H1 (cell line): Measurements from ENCODE around the gene CDH1. TPM values are rescaled to one million over a fixed set of nuclear protein-coding genes. Genes with fewer than 3 reads are reported as not detected.

Experiments used
- CTCF ChIA-PET: fragments of 300-600 bp; sonication (Branson Sonifier 250); formaldehyde crosslinking; loops from one replicate; lab custom pipeline; 2021; ENCODE audit not compliant: partially characterized antibody; lab: Charles Lee
- POLR2A ChIA-PET: fragments of 300-600 bp; sonication (Branson Sonifier 250); formaldehyde crosslinking; loops from one replicate; lab custom pipeline; 2021; ENCODE audit warnings: inconsistent platforms; ENCODE audit not compliant: partially characterized antibody; lab: Charles Lee
- DNase-seq, 2 experiments: peaks; one replicate each; pipeline versions ENCODE4 v3.0.0 to v3.0.0-alpha.2; 2010 to 2022; ENCODE audit warnings: low spot score in 2 of 2, low read depth in 1 of 2, mixed read lengths in 1 of 2
- FAIRE-seq: peaks from 2 replicates; lab custom pipeline; 2011; peaks lifted over from hg19 to GRCh38; lab: Jason Lieb, UNC
- H2AFZ ChIP-seq: 2 replicates; pipeline ENCODE4 v1.8.1; 2012; ENCODE audit warnings: low read length, inconsistent platforms
- H2AK5ac ChIP-seq: 2 replicates; pipeline ENCODE4 v1.6.1; 2013; ENCODE audit warnings: low read depth, low read length
- H2BK120ac ChIP-seq: replicated peaks from 2 replicates; pipeline ENCODE3; 2013; ENCODE audit warnings: low read depth, low read length, inconsistent platforms
- H2BK12ac ChIP-seq: 2 replicates; pipeline ENCODE4 v1.6.1; 2013; ENCODE audit warnings: low read depth, low read length
- H2BK15ac ChIP-seq: 2 replicates; pipeline ENCODE4 v1.6.1; 2013; ENCODE audit warnings: low read length
- H2BK20ac ChIP-seq: 2 replicates; pipeline ENCODE4 v1.6.1; 2013; ENCODE audit warnings: low read length
- H2BK5ac ChIP-seq: 2 replicates; pipeline ENCODE4 v1.6.1; 2013; ENCODE audit warnings: low read depth, low read length
- H3K14ac ChIP-seq: 2 replicates; pipeline ENCODE4 v1.6.1; 2013; ENCODE audit warnings: inconsistent platforms; ENCODE audit not compliant: insufficient read length
- H3K18ac ChIP-seq: 2 replicates; pipeline ENCODE4 v1.6.1; 2013; ENCODE audit warnings: low read length; ENCODE audit errors: extremely low read depth
- H3K23ac ChIP-seq: 2 replicates; pipeline ENCODE4 v1.6.1; 2013; ENCODE audit warnings: inconsistent platforms; ENCODE audit not compliant: insufficient read length
- H3K23me2 ChIP-seq: 2 replicates; pipeline ENCODE4 v1.6.1; 2013; ENCODE audit warnings: low read depth, low read length
- H3K27ac ChIP-seq: 2 replicates; pipeline ENCODE4 v1.6.1; 2011; ENCODE audit warnings: low read depth, low read length, inconsistent platforms
- H3K27me3 ChIP-seq, 4 experiments: replicated peaks in 1 of 4; 1 replicate in 1 of 4; 2 replicates in 3 of 4; pipeline versions ENCODE4 v1.6.1 to v1.8.1; 2011 to 2013; ENCODE audit warnings: low read length in 3 of 4, mild to moderate bottlenecking in 3 of 4, inconsistent platforms in 2 of 4, mixed read lengths in 2 of 4, moderate library complexity in 1 of 4; ENCODE audit not compliant: control insufficient read depth in 3 of 4, insufficient read depth in 3 of 4; ENCODE audit errors: extremely low read depth in 1 of 4
- H3K36me3 ChIP-seq, 4 experiments: 2 replicates each; pipeline versions ENCODE4 v1.6.1 to v1.8.1; 2011 to 2013; ENCODE audit warnings: mild to moderate bottlenecking in 4 of 4, low read length in 3 of 4, moderate library complexity in 2 of 4, control low read depth in 1 of 4, inconsistent platforms in 1 of 4; ENCODE audit not compliant: insufficient read depth in 4 of 4, control insufficient read depth in 2 of 4
- H3K4ac ChIP-seq: replicated peaks from 2 replicates; pipeline ENCODE3; 2013; ENCODE audit warnings: low read length, low read depth, mixed read lengths, inconsistent platforms; ENCODE audit not compliant: insufficient read length
- H3K4me1 ChIP-seq, 4 experiments: replicated peaks in 1 of 4; 1 replicate in 1 of 4; 2 replicates in 3 of 4; pipeline versions ENCODE4 v1.6.1 to v1.8.1; 2011 to 2013; ENCODE audit warnings: low read length in 3 of 4, inconsistent platforms in 2 of 4, mixed read lengths in 1 of 4; ENCODE audit not compliant: insufficient read depth in 4 of 4, control insufficient read depth in 3 of 4
- H3K4me2 ChIP-seq, 2 experiments: 2 replicates each; pipeline versions ENCODE4 v1.6.1 to v1.8.1; 2011 to 2013; ENCODE audit warnings: low read depth in 2 of 2, low read length in 2 of 2, control low read depth in 1 of 2, inconsistent platforms in 1 of 2, mild to moderate bottlenecking in 1 of 2; ENCODE audit not compliant: insufficient read depth in 1 of 2
- H3K4me3 ChIP-seq, 4 experiments: fragments of 200-600, 300-600 bp in 1 of 4; sonication (generic), shearing (Covaris generic), sonication (Bioruptor Twin) in 1 of 4; 2 replicates each; pipeline versions ENCODE4 v1.5.1 to v1.8.1; 2011 to 2016; ENCODE audit warnings: low read length in 4 of 4, low read depth in 3 of 4, control low read depth in 2 of 4, inconsistent platforms in 2 of 4, mild to moderate bottlenecking in 2 of 4, mixed read lengths in 1 of 4, moderate library complexity in 1 of 4; ENCODE audit not compliant: insufficient read depth in 2 of 4; ENCODE audit errors: extremely low read depth in 1 of 4
- H3K56ac ChIP-seq: replicated peaks from 2 replicates; pipeline ENCODE3; 2013; ENCODE audit warnings: low read depth, mild to moderate bottlenecking, mixed read lengths, low read length, inconsistent platforms; ENCODE audit not compliant: insufficient read length
- H3K79me1 ChIP-seq: 2 replicates; pipeline ENCODE4 v1.6.1; 2013; ENCODE audit warnings: low read depth, low read length, control low read depth
- H3K79me2 ChIP-seq, 2 experiments: 2 replicates each; pipeline versions ENCODE4 v1.6.1 to v1.8.1; 2012 to 2013; ENCODE audit warnings: low read length in 2 of 2, mild to moderate bottlenecking in 2 of 2, inconsistent platforms in 1 of 2; ENCODE audit not compliant: insufficient read depth in 2 of 2, control insufficient read depth in 1 of 2
- H3K9ac ChIP-seq, 4 experiments: replicated peaks in 1 of 4; 1 replicate in 1 of 4; 2 replicates in 3 of 4; pipeline versions ENCODE4 v1.6.1 to v1.8.1; 2011 to 2013; ENCODE audit warnings: low read depth in 3 of 4, low read length in 3 of 4, control low read depth in 2 of 4, mild to moderate bottlenecking in 2 of 4, moderate library complexity in 2 of 4, inconsistent platforms in 1 of 4; ENCODE audit errors: extremely low read depth in 1 of 4
- H3K9me3 ChIP-seq, 2 experiments: 2 replicates each; pipeline versions ENCODE4 v1.6.1 to v1.8.1; 2012 to 2013; ENCODE audit warnings: mild to moderate bottlenecking in 2 of 2, moderate library complexity in 2 of 2, control low read depth in 1 of 2, inconsistent platforms in 1 of 2, low read depth in 1 of 2, low read length in 1 of 2, mixed read lengths in 1 of 2; ENCODE audit not compliant: insufficient read depth in 2 of 2
- H4K20me1 ChIP-seq, 2 experiments: replicated peaks in 1 of 2; 2 replicates each; pipeline versions ENCODE3 to v1.8.1; 2011 to 2013; ENCODE audit warnings: inconsistent platforms in 2 of 2, low read length in 2 of 2, mild to moderate bottlenecking in 1 of 2; ENCODE audit not compliant: insufficient read depth in 2 of 2, control insufficient read depth in 1 of 2
- H4K5ac ChIP-seq: 2 replicates; pipeline ENCODE4 v1.6.1; 2013; ENCODE audit warnings: low read length, low read depth, mixed read lengths, inconsistent platforms; ENCODE audit not compliant: insufficient read length
- H4K8ac ChIP-seq: 2 replicates; pipeline ENCODE4 v1.8.0; 2013; ENCODE audit warnings: mild to moderate bottlenecking, moderate library complexity, low read length, inconsistent platforms; ENCODE audit not compliant: insufficient read depth; ENCODE audit errors: extremely low read depth
- H4K91ac ChIP-seq: replicated peaks from 2 replicates; pipeline ENCODE3; 2013; ENCODE audit warnings: low read length, mixed read lengths, inconsistent platforms; ENCODE audit not compliant: insufficient read length
- BACH1 ChIP-seq: IDR thresholded peaks from 2 replicates; pipeline ENCODE4 v1.6.1; 2012; ENCODE audit warnings: low read length, improper control_type of control experiment
- BCL11A ChIP-seq, 2 experiments: IDR thresholded peaks; one replicate each; pipeline ENCODE4 v1.6.1; 2011; ENCODE audit warnings: low read depth in 2 of 2, low read length in 2 of 2, mild to moderate bottlenecking in 2 of 2
- CREB1 ChIP-seq: IDR thresholded peaks from 2 replicates; pipeline ENCODE4 v1.6.1; 2012; ENCODE audit warnings: inconsistent platforms
- GTF2F1 ChIP-seq: IDR thresholded peaks from 2 replicates; pipeline ENCODE4 v1.6.1; 2012; ENCODE audit warnings: low read depth, low read length, improper control_type of control experiment, borderline replicate concordance
- HDAC6 ChIP-seq: IDR thresholded peaks from one replicate; pipeline ENCODE4 v1.7.1; 2012; ENCODE audit warnings: low read depth, mild to moderate bottlenecking, inconsistent platforms, low read length, moderate library complexity
- MAFK ChIP-seq: IDR thresholded peaks from 2 replicates; pipeline ENCODE4 v1.6.1; 2012; ENCODE audit warnings: low read depth, mild to moderate bottlenecking, improper control_type of control experiment, low read length
- POLR2A ChIP-seq, 2 experiments: IDR thresholded peaks; 1 replicate in 1 of 2; 2 replicates in 1 of 2; pipeline ENCODE4 v1.6.1; 2011; ENCODE audit warnings: low read depth in 2 of 2, low read length in 2 of 2, mild to moderate bottlenecking in 2 of 2; ENCODE audit errors: control extremely low read depth in 1 of 2
- SIN3A ChIP-seq, 2 experiments: IDR thresholded peaks in 1 of 2; conservative IDR thresholded peaks in 1 of 2; 2 replicates each; pipeline ENCODE4 v1.6.1; 2011 to 2012; ENCODE audit warnings: low read length in 2 of 2, improper control_type of control experiment in 1 of 2, low read depth in 1 of 2, mild to moderate bottlenecking in 1 of 2
- SIX5 ChIP-seq: IDR thresholded peaks from 2 replicates; pipeline ENCODE4 v1.6.1; 2011; ENCODE audit warnings: mild to moderate bottlenecking, low read depth, low read length
- SP4 ChIP-seq: IDR thresholded peaks from 2 replicates; pipeline ENCODE4 v1.6.1; 2012; ENCODE audit warnings: low read length, inconsistent platforms
- SRF ChIP-seq: IDR thresholded peaks from 2 replicates; pipeline ENCODE4 v1.6.1; 2011; ENCODE audit warnings: mild to moderate bottlenecking, low read depth, low read length, moderate library complexity
- YY1 ChIP-seq: IDR thresholded peaks from 2 replicates; pipeline ENCODE4 v1.6.1; 2011; ENCODE audit warnings: low read depth, mild to moderate bottlenecking, low read length
- WGBS, 2 experiments: shearing (Covaris generic) in 1 of 2; methylation state at CpG; one replicate each; pipeline versions ENCODE4 v1.1.6 to v1.1.7; 2013 to 2015; ENCODE audit warnings: low lambda C conversion rate in 2 of 2, mixed read lengths in 2 of 2, inconsistent platforms in 1 of 2, low coverage in 1 of 2, missing lambda C conversion rate in 1 of 2; ENCODE audit not compliant: insufficient replicate concordance in 2 of 2, insufficient coverage in 1 of 2, insufficient read length in 1 of 2; ENCODE audit errors: extremely low coverage in 1 of 2, missing lambda C conversion rate in 1 of 2; 5-methylcytosine and 5-hydroxymethylcytosine counted together
- polyA plus RNA-seq, 7 experiments: library from polyadenylated mRNA; depleted of rRNA in 3 of 7; stranded (reverse) in 5 of 7; unstranded in 2 of 7; fragments of >200 nt in 5 of 7; fragments of 200-250 nt in 2 of 7; gene quantifications; 1 replicate in 5 of 7; 2 replicates in 1 of 7; 4 replicates in 1 of 7; pipeline versions ENCODE4 v1.2.1 to v1.2.3, GENCODE V29; 2011 to 2013; ENCODE audit warnings: missing spikeins in 2 of 7, mixed read lengths in 2 of 7
- total RNA-seq: library from RNA; stranded (reverse); fragmentation: NEBNext Ultra II Directional; extraction: Animal tissue kit (Norgen Biotek cat#: 25700); gene quantifications from 2 replicates; pipeline ENCODE4 v1.2.1, GENCODE V29; 2021

CDH1 gene
- total and polyA plus RNA-seq, 2 of the 8 experiments (the other 6 are each of a cell fraction or from before 2014, with no cell fraction given), result 133 to 265 TPM

- H3K9me3 ChIP-seq, result no peaks in the 10 kb centered on the region
- H3K4me1 ChIP-seq, result peaks cover 7 to 17% (median 16%) of the 10 kb centered on the region in 4 experiments
- no peak overlapping the region for H3K9ac ChIP-seq
- no peak overlapping the region for H3K27ac ChIP-seq
- WGBS, 2 experiments, result 89% methylated on average over 7 of the region's 7 CpGs; no CpG with 5 or more reads in 1 of the 2 experiments
- H3K36me3 ChIP-seq, result peaks cover 0 to 22% (median 6%) of the 10 kb centered on the region in 4 experiments; a peak in 5 of 8 replicates
- no peak overlapping the region for H4K8ac ChIP-seq
- H3K23me2 ChIP-seq, result no peaks in the 10 kb centered on the region
- no peak overlapping the region for H3K18ac ChIP-seq
- CTCF ChIA-PET, result interaction anchor here (1.2 to 1.7 kb wide), 3 partner anchors 15 to 65 kb away, joined by 3 read pairs; no protein-coding TSS in a partner anchor
- no peak overlapping the region for H2BK20ac ChIP-seq
- no peak overlapping the region for H2BK120ac ChIP-seq
- H2AK5ac ChIP-seq, result no peak overlapping the region
- H3K79me2 ChIP-seq, result peaks cover 0 to 45% of the 10 kb centered on the region in 2 experiments; a peak in 2 of 4 replicates
- no peak overlapping the region for H3K23ac ChIP-seq
- POLR2A ChIA-PET, result interaction anchor here (1.2 kb wide), 1 partner anchor 38 kb away, joined by 3 read pairs; the partner anchor contains the start of gene CDH1
- no peak overlapping the region for H3K14ac ChIP-seq
- H2BK12ac ChIP-seq, result no peak overlapping the region
- no peak overlapping the region for H2BK15ac ChIP-seq
- peaks cover 6% of the 10 kb centered on the region; the same call in 1 of the 2 replicates for H3K79me1 ChIP-seq
- H3K4ac ChIP-seq, result no peak overlapping the region
- H3K4me2 ChIP-seq, result no peak overlapping the region
- peaks cover 0 to 4% of the 10 kb centered on the region in 2 experiments for H4K20me1 ChIP-seq
- no peak overlapping the region for H4K5ac ChIP-seq
- H3K56ac ChIP-seq, result no peak overlapping the region
- FAIRE-seq (no peak), DNase-seq (no peak)
- no peaks in the 10 kb centered on the region for H3K27me3 ChIP-seq
- H4K91ac ChIP-seq, result no peak overlapping the region
- no peak overlapping the region for H2BK5ac ChIP-seq
- no peak overlapping the region for H2AFZ ChIP-seq
- no peak overlapping the region for H3K4me3 ChIP-seq
- TF ChIP-seq YY1, result no peak
- no peak for TF ChIP-seq BCL11A (IDR thresholded peaks at IDR 0.05; ENCODE audit: low read depth in 2 of 2, low read length in 2 of 2)
- TF ChIP-seq SIN3A (conservative IDR thresholded peaks at IDR 0.05 in 1 of 2, IDR thresholded peaks at IDR 0.05 in 1 of 2; ENCODE audit: low read depth in 1 of 2, low read length in 2 of 2), result no peak
- no peak for TF ChIP-seq HDAC6
- TF ChIP-seq SRF, result no peak
- TF ChIP-seq POLR2A (IDR thresholded peaks at IDR 0.05; ENCODE audit: control extremely low read depth in 1 of 2, low read depth in 2 of 2, low read length in 2 of 2), result no peak
- no peak for TF ChIP-seq SIX5
- TF ChIP-seq MAFK, result no peak
- no peak for TF ChIP-seq GTF2F1
- TF ChIP-seq BACH1, result no peak
- no peak for TF ChIP-seq CREB1
- no peak for TF ChIP-seq SP4
Observed at GRCh38 chr16:68774982-68775634, 38.0 kb downstream of the CDH1 start.
